Measurements from ENCODE around the gene WWOX.

- TF ChIP-seq CREB5 (CRISPR knock-in tag; IDR thresholded peaks at IDR 0.05; ENCODE audit: low read depth) (no peak), ARNTL (CRISPR knock-in tag; IDR thresholded peaks at IDR 0.05; ENCODE audit: borderline replicate concordance, low read depth) (no peak), ZNF8 (CRISPR knock-in tag; IDR thresholded peaks at IDR 0.05) (no peak), ZNF565 (CRISPR knock-in tag; conservative IDR thresholded peaks at IDR 0.05; ENCODE audit: low read depth) (no peak)
These were observed 71.1 kb downstream of the WWOX start for GRCh38 chr16:78170494-78170933.

Measured in SK-N-SH treated with all-trans-retinoic acid at 6 μM for 48 hours (cell line).